22Rv1 (cell line): ENCODE results near the gene SLC26A6.

Experiments
- ZFX ChIP-seq: fragments of 450-650 bp; IDR thresholded peaks from 2 replicates; pipeline ENCODE4 v1.6.1; 2017; ENCODE audit warnings: antibody characterized with exemption, borderline replicate concordance
- TF ChIP-seq, protein P1 (sequence below): fragments of 450-650 bp; IDR thresholded peaks from 2 replicates; pipeline ENCODE4 v1.5.1; 2017; ENCODE audit warnings: mild to moderate bottlenecking

DNA sequence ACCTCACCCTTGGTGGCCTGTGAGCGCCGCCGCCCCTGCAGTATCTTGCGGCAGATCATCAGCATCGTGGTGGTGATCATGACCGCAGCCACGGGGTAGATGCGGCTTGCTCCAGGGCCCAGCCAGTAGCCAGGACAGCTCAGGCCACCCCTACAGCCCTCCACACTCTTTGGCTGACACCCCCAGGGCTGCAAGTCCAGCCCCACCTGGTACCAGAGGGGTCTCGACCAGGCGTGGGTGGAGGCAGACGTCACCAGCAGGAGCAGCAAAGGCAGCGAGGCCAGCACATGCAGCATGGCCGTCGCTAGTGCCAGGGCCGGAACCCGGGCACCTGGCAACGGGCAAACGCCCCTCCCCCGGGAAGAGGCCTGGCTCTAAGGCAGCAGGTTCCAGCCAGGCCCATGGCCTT is 13.8 kb downstream of the SLC26A6 start, which contains the start of gene TMEM89:
- TF ChIP-seq, protein P1, sequence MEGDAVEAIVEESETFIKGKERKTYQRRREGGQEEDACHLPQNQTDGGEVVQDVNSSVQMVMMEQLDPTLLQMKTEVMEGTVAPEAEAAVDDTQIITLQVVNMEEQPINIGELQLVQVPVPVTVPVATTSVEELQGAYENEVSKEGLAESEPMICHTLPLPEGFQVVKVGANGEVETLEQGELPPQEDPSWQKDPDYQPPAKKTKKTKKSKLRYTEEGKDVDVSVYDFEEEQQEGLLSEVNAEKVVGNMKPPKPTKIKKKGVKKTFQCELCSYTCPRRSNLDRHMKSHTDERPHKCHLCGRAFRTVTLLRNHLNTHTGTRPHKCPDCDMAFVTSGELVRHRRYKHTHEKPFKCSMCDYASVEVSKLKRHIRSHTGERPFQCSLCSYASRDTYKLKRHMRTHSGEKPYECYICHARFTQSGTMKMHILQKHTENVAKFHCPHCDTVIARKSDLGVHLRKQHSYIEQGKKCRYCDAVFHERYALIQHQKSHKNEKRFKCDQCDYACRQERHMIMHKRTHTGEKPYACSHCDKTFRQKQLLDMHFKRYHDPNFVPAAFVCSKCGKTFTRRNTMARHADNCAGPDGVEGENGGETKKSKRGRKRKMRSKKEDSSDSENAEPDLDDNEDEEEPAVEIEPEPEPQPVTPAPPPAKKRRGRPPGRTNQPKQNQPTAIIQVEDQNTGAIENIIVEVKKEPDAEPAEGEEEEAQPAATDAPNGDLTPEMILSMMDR, result no peak
- TF ChIP-seq ZFX, result no peak
